ENCODE data around the gene KCND3.

Gene KCND3

GRCh38 chr1:111924786-111925185 is 64.7 kb downstream of the KCND3 start (continued):
- TF ChIP-seq ZNF565 (CRISPR knock-in tag; conservative IDR thresholded peaks at IDR 0.05; ENCODE audit: low read depth) = no peak
- TF ChIP-seq SNAI2 (CRISPR knock-in tag; IDR thresholded peaks at IDR 0.05) = no peak
- TF ChIP-seq ZNF70 (CRISPR knock-in tag; IDR thresholded peaks at IDR 0.05) = no peak
- TF ChIP-seq ZFP3 (CRISPR knock-in tag; IDR thresholded peaks at IDR 0.05) = no peak
- no peak for TF ChIP-seq ISL1 (CRISPR knock-in tag; IDR thresholded peaks at IDR 0.05)
- no peak for TF ChIP-seq TCF4 (CRISPR knock-in tag; IDR thresholded peaks at IDR 0.05; ENCODE audit: borderline replicate concordance)
- no peak for TF ChIP-seq ESRRG (CRISPR knock-in tag; IDR thresholded peaks at IDR 0.05)
- TF ChIP-seq POU6F1 (CRISPR knock-in tag; IDR thresholded peaks at IDR 0.05; ENCODE audit: borderline replicate concordance, low read depth) = no peak
- no peak for TF ChIP-seq CSDC2 (CRISPR knock-in tag; IDR thresholded peaks at IDR 0.05)
- no peak for TF ChIP-seq ARNTL (CRISPR knock-in tag; IDR thresholded peaks at IDR 0.05; ENCODE audit: borderline replicate concordance, low read depth)

GRCh38 chr1:111923766-111924165 is 65.7 kb downstream of the KCND3 start:
- TF ChIP-seq ZNF8 (CRISPR knock-in tag; IDR thresholded peaks at IDR 0.05) = no peak
- no peak for TF ChIP-seq BACH2 (CRISPR knock-in tag; IDR thresholded peaks at IDR 0.05; ENCODE audit: borderline replicate concordance)
- TF ChIP-seq PPARA (CRISPR knock-in tag; IDR thresholded peaks at IDR 0.05; ENCODE audit: borderline replicate concordance) = no peak
- no peak for TF ChIP-seq TSHZ2 (CRISPR knock-in tag; IDR thresholded peaks at IDR 0.05)
- no peak for TF ChIP-seq OSR1 (CRISPR knock-in tag; IDR thresholded peaks at IDR 0.05)
- no peak for TF ChIP-seq ARNTL (CRISPR knock-in tag; IDR thresholded peaks at IDR 0.05; ENCODE audit: borderline replicate concordance, low read depth)
- no peak for TF ChIP-seq SNAI2 (CRISPR knock-in tag; IDR thresholded peaks at IDR 0.05)
- TF ChIP-seq POU6F1 (CRISPR knock-in tag; IDR thresholded peaks at IDR 0.05; ENCODE audit: borderline replicate concordance, low read depth) = no peak
- no peak for ATAC-seq

- ATAC-seq = no peak
- TF ChIP-seq ISL1 (CRISPR knock-in tag; IDR thresholded peaks at IDR 0.05) (no peak), RARB (CRISPR knock-in tag; IDR thresholded peaks at IDR 0.05) (no peak), CREB5 (CRISPR knock-in tag; IDR thresholded peaks at IDR 0.05; ENCODE audit: low read depth) (no peak), SNAI2 (CRISPR knock-in tag; IDR thresholded peaks at IDR 0.05) (no peak), CSRNP3 (CRISPR knock-in tag; IDR thresholded peaks at IDR 0.05) (no peak), ARNTL (CRISPR knock-in tag; IDR thresholded peaks at IDR 0.05; ENCODE audit: borderline replicate concordance, low read depth) (no peak), ZNF8 (CRISPR knock-in tag; IDR thresholded peaks at IDR 0.05) (no peak), CSDC2 (CRISPR knock-in tag; IDR thresholded peaks at IDR 0.05) (no peak), POU6F1 (CRISPR knock-in tag; IDR thresholded peaks at IDR 0.05; ENCODE audit: borderline replicate concordance, low read depth) (no peak), TSHZ2 (CRISPR knock-in tag; IDR thresholded peaks at IDR 0.05) (no peak), PATZ1 (CRISPR knock-in tag; IDR thresholded peaks at IDR 0.05; ENCODE audit: borderline replicate concordance) (no peak), ZC3H10 (CRISPR knock-in tag; IDR thresholded peaks at IDR 0.05) (no peak), BACH2 (CRISPR knock-in tag; IDR thresholded peaks at IDR 0.05; ENCODE audit: borderline replicate concordance) (no peak), PPARA (CRISPR knock-in tag; IDR thresholded peaks at IDR 0.05; ENCODE audit: borderline replicate concordance) (no peak), ZNF565 (CRISPR knock-in tag; conservative IDR thresholded peaks at IDR 0.05; ENCODE audit: low read depth) (no peak), ZFP3 (CRISPR knock-in tag; IDR thresholded peaks at IDR 0.05) (no peak), GLIS3 (CRISPR knock-in tag; IDR thresholded peaks at IDR 0.05) (no peak), ZNF70 (CRISPR knock-in tag; IDR thresholded peaks at IDR 0.05) (no peak)
Measured at GRCh38 chr1:111921948-111922347, 67.5 kb downstream of the KCND3 start.

All from SK-N-SH treated with all-trans-retinoic acid at 6 μM for 48 hours (cell line).